Mesenchymal stem cell (in vitro differentiated cells and primary cell): ENCODE measurements around the gene TGFBI.

Experiments used
- DNase-seq: peaks from one replicate; pipeline ENCODE4 v3.0.0-alpha.2; 2013
- H2AFZ ChIP-seq: one replicate; pipeline ENCODE4 v1.6.1; 2013; ENCODE audit warnings: low read depth, mild to moderate bottlenecking, control low read depth, inconsistent platforms, low read length, moderate library complexity
- H2AK5ac ChIP-seq: 2 replicates; pipeline ENCODE4 v1.6.1; 2013; ENCODE audit warnings: low read length, moderate library complexity, mild to moderate bottlenecking, inconsistent platforms; ENCODE audit not compliant: severe bottlenecking
- H2BK120ac ChIP-seq: one replicate; pipeline ENCODE4 v1.6.1; 2013; ENCODE audit warnings: low read depth, mild to moderate bottlenecking, inconsistent platforms, low read length, moderate library complexity
- H2BK12ac ChIP-seq, 2 experiments: one replicate each; pipeline ENCODE4 v1.6.1; 2013; ENCODE audit warnings: inconsistent platforms in 2 of 2, low read length in 2 of 2, mild to moderate bottlenecking in 2 of 2, moderate library complexity in 2 of 2, control low read depth in 1 of 2
- H2BK15ac ChIP-seq: one replicate; pipeline ENCODE4 v1.6.1; 2013; ENCODE audit warnings: mild to moderate bottlenecking, low read depth, inconsistent platforms; ENCODE audit not compliant: poor library complexity, severe bottlenecking
- H2BK5ac ChIP-seq: 2 replicates; pipeline ENCODE4 v1.6.1; 2013; ENCODE audit warnings: low read depth, mild to moderate bottlenecking, low read length, control low read depth, inconsistent platforms; ENCODE audit not compliant: poor library complexity, severe bottlenecking
- H3K14ac ChIP-seq, 2 experiments: one replicate each; pipeline ENCODE4 v1.6.1; 2013; ENCODE audit warnings: inconsistent platforms in 2 of 2, low read length in 2 of 2, control low read depth in 1 of 2, mild to moderate bottlenecking in 1 of 2, moderate library complexity in 1 of 2
- H3K18ac ChIP-seq, 2 experiments: one replicate each; pipeline ENCODE4 v1.6.1; 2013; ENCODE audit warnings: inconsistent platforms in 2 of 2, low read length in 2 of 2, control low read depth in 1 of 2, low read depth in 1 of 2, mild to moderate bottlenecking in 1 of 2
- H3K23ac ChIP-seq, 2 experiments: one replicate each; pipeline ENCODE4 v1.6.1; 2013; ENCODE audit warnings: inconsistent platforms in 2 of 2, low read length in 2 of 2, mild to moderate bottlenecking in 2 of 2, moderate library complexity in 2 of 2, control low read depth in 1 of 2
- H3K27ac ChIP-seq: 2 replicates; pipeline ENCODE4 v1.5.1; 2013; ENCODE audit warnings: mild to moderate bottlenecking, moderate library complexity, low read length, control low read depth, inconsistent platforms; ENCODE audit not compliant: poor library complexity, severe bottlenecking
- H3K27me3 ChIP-seq, 2 experiments: 2 replicates each; pipeline versions ENCODE4 v1.6.1 to v1.7.0; 2013; ENCODE audit warnings: low read length in 2 of 2, mild to moderate bottlenecking in 2 of 2, moderate library complexity in 2 of 2, control low read depth in 1 of 2, inconsistent platforms in 1 of 2; ENCODE audit not compliant: control insufficient read depth in 1 of 2, insufficient read depth in 1 of 2
- H3K36me3 ChIP-seq, 2 experiments: 2 replicates each; pipeline versions ENCODE4 v1.6.1 to v1.7.0; 2013; ENCODE audit warnings: low read length in 2 of 2, control low read depth in 1 of 2, inconsistent platforms in 1 of 2, low read depth in 1 of 2, mild to moderate bottlenecking in 1 of 2; ENCODE audit not compliant: insufficient read depth in 2 of 2, control insufficient read depth in 1 of 2
- H3K4ac ChIP-seq, 2 experiments: one replicate each; pipeline ENCODE4 v1.6.1; 2013; ENCODE audit warnings: inconsistent platforms in 2 of 2, low read length in 2 of 2, mild to moderate bottlenecking in 2 of 2, moderate library complexity in 2 of 2, control low read depth in 1 of 2, low read depth in 1 of 2
- H3K4me1 ChIP-seq: 2 replicates; pipeline ENCODE4 v1.6.1; 2013; ENCODE audit warnings: low read depth, low read length, control low read depth; ENCODE audit not compliant: control insufficient read depth, insufficient read depth
- H3K4me2 ChIP-seq: 2 replicates; pipeline ENCODE4 v1.6.1; 2013; ENCODE audit warnings: low read length, mild to moderate bottlenecking, inconsistent platforms; ENCODE audit not compliant: poor library complexity, severe bottlenecking
- H3K4me3 ChIP-seq, 2 experiments: 2 replicates each; pipeline versions ENCODE4 v1.5.1 to v1.7.0; 2013; ENCODE audit warnings: low read length in 2 of 2, mild to moderate bottlenecking in 2 of 2, control low read depth in 1 of 2, low read depth in 1 of 2; ENCODE audit not compliant: insufficient read depth in 1 of 2
- H3K79me1 ChIP-seq: replicated peaks from 2 replicates; pipeline ENCODE4 v1.6.1; 2013; ENCODE audit warnings: mild to moderate bottlenecking, control low read depth, low read length, inconsistent platforms; ENCODE audit not compliant: poor library complexity, severe bottlenecking
- H3K9ac ChIP-seq: 2 replicates; pipeline ENCODE4 v1.7.0; 2013; ENCODE audit warnings: mild to moderate bottlenecking, low read length, moderate library complexity
- H3K9me3 ChIP-seq: 2 replicates; pipeline ENCODE4 v1.7.0; 2013; ENCODE audit warnings: mild to moderate bottlenecking, low read length; ENCODE audit not compliant: control insufficient read depth
- H4K8ac ChIP-seq: one replicate; pipeline ENCODE4 v1.6.1; 2013; ENCODE audit warnings: inconsistent platforms, mild to moderate bottlenecking, low read length, moderate library complexity
- H4K91ac ChIP-seq: one replicate; pipeline ENCODE4 v1.6.1; 2013; ENCODE audit warnings: mild to moderate bottlenecking, low read length, inconsistent platforms
- WGBS: methylation state at CpG from one replicate; pipeline ENCODE4 v1.1.7; 2013; ENCODE audit warnings: mixed read lengths; 5-methylcytosine and 5-hydroxymethylcytosine counted together

TGFBI gene

GRCh38 chr5:135985951-135986350, 42.8 kb upstream of the TGFBI start:
- no peak overlapping the region for H3K4ac ChIP-seq
- no peak overlapping the region for H2BK15ac ChIP-seq
- H2AFZ ChIP-seq, result no peak overlapping the region
- H3K9me3 ChIP-seq, result no peaks in the 10 kb centered on the region
- H4K91ac ChIP-seq, result no peak overlapping the region
- no peak overlapping the region for H2BK120ac ChIP-seq
- no peak for DNase-seq
- no peak overlapping the region for H2AK5ac ChIP-seq
- WGBS, result no CpG with 5 or more reads among the region's 1 CpG
- peak overlapping the region; percentile 62 for H3K9ac ChIP-seq
- no peaks in the 10 kb centered on the region for H3K79me1 ChIP-seq
- peaks cover 0 to 1% of the 10 kb centered on the region in 2 experiments for H3K27me3 ChIP-seq
- H3K14ac ChIP-seq, result no peak overlapping the region
- H3K18ac ChIP-seq, result no peak overlapping the region
- H3K4me3 ChIP-seq, result no peak overlapping the region
- no peak overlapping the region for H3K4me2 ChIP-seq
- no peak overlapping the region for H3K23ac ChIP-seq
- no peaks in the 10 kb centered on the region for H3K36me3 ChIP-seq
- no peaks in the 10 kb centered on the region for H3K4me1 ChIP-seq
- no peak overlapping the region for H4K8ac ChIP-seq
- H3K27ac ChIP-seq, result no peak overlapping the region
- H2BK5ac ChIP-seq, result no peak overlapping the region
- no peak overlapping the region for H2BK12ac ChIP-seq

GRCh38 chr5:135986401-135986800, 42.4 kb upstream of the TGFBI start:
- WGBS, result 96% methylated on average over 3 of the region's 3 CpGs
- Histone ChIP-seq H2BK12ac (peak overlapping the region; percentile 23 to 54), H3K4me3 (no peak overlapping the region), H2BK15ac (no peak overlapping the region), H3K79me1 (no peaks in the 10 kb centered on the region), H4K8ac (no peak overlapping the region), H3K23ac (no peak overlapping the region), H3K27ac (no peak overlapping the region), H3K4ac (no peak overlapping the region), H2BK120ac (no peak overlapping the region), H3K9ac (peak overlapping the region; percentile 62), H3K4me1 (no peaks in the 10 kb centered on the region), H2AK5ac (no peak overlapping the region), H3K18ac (no peak overlapping the region), H3K36me3 (no peaks in the 10 kb centered on the region), H2BK5ac (no peak overlapping the region), H2AFZ (no peak overlapping the region), H3K14ac (no peak overlapping the region), H3K9me3 (no peaks in the 10 kb centered on the region), H3K4me2 (no peak overlapping the region), H4K91ac (no peak overlapping the region), H3K27me3 (peaks cover 0 to 3% of the 10 kb centered on the region in 2 experiments)
- DNase-seq, result no peak

- no peak for DNase-seq
- Histone ChIP-seq H2AK5ac (no peak overlapping the region), H3K36me3 (no peaks in the 10 kb centered on the region), H3K9ac (peak overlapping the region; percentile 62), H4K91ac (no peak overlapping the region), H3K4me1 (no peaks in the 10 kb centered on the region), H3K18ac (peak overlapping the region; percentile 12 to 70), H3K9me3 (no peaks in the 10 kb centered on the region), H2BK120ac (no peak overlapping the region), H2BK15ac (no peak overlapping the region), H3K27ac (no peak overlapping the region), H3K79me1 (no peaks in the 10 kb centered on the region), H3K14ac (peak overlapping the region in 1 of 2 experiments; percentile 92), H3K4me3 (no peak overlapping the region), H2AFZ (no peak overlapping the region), H3K4me2 (no peak overlapping the region), H3K27me3 (peaks cover 0 to 6% of the 10 kb centered on the region in 2 experiments), H3K4ac (no peak overlapping the region), H2BK12ac (peak overlapping the region in 1 of 2 experiments; percentile 54), H3K23ac (no peak overlapping the region), H4K8ac (peak overlapping the region; percentile 75), H2BK5ac (no peak overlapping the region)
- 68% methylated on average over 3 of the region's 3 CpGs for WGBS
Measured at GRCh38 chr5:135986891-135987401, 41.8 kb upstream of the TGFBI start.

- Histone ChIP-seq H2BK5ac (no peak overlapping the region), H3K4me3 (no peak overlapping the region), H2AK5ac (no peak overlapping the region), H2BK120ac (no peak overlapping the region), H3K4me1 (peaks cover 3% of the 10 kb centered on the region), H3K14ac (no peak overlapping the region), H3K27ac (no peak overlapping the region), H2BK12ac (no peak overlapping the region), H3K4ac (no peak overlapping the region), H3K27me3 (peaks cover 0 to 6% of the 10 kb centered on the region in 2 experiments), H3K36me3 (no peaks in the 10 kb centered on the region), H2AFZ (no peak overlapping the region), H3K9ac (no peak overlapping the region), H3K9me3 (no peaks in the 10 kb centered on the region), H3K79me1 (no peaks in the 10 kb centered on the region), H3K4me2 (no peak overlapping the region), H3K23ac (no peak overlapping the region), H4K8ac (no peak overlapping the region), H3K18ac (no peak overlapping the region), H4K91ac (no peak overlapping the region), H2BK15ac (no peak overlapping the region)
- WGBS, result no CpG with 5 or more reads among the region's 3 CpGs
- peak; percentile 54 for DNase-seq
Measured at GRCh38 chr5:135988546-135988945, 40.2 kb upstream of the TGFBI start.
